Thyroid gland (tissue), 4 donors: ENCODE data around the gene MYBBP1A.

Experiments used
- CTCF ChIP-seq, 6 experiments: fragments of 200-600 bp in 3 of 6; fragments of 450-650 bp in 3 of 6; sonication (generic) in 3 of 6; IDR thresholded peaks; one replicate each; pipeline ENCODE4 v1.5.1; 2016 to 2019; ENCODE audit warnings: antibody characterized with exemption in 6 of 6, mild to moderate bottlenecking in 2 of 6, inconsistent platforms in 1 of 6, moderate library complexity in 1 of 6
- POLR2A ChIP-seq, 2 donors: fragments of 450-650 bp; IDR thresholded peaks; one replicate each; pipeline ENCODE4 v1.6.1; 2017; ENCODE audit warnings: antibody characterized with exemption in 2 of 2, mild to moderate bottlenecking in 2 of 2, moderate library complexity in 1 of 2

GRCh38 chr17:4520060-4520893, 34.9 kb downstream of the MYBBP1A start:
- no peak for TF ChIP-seq CTCF (IDR thresholded peaks at IDR 0.05)
- no peak for TF ChIP-seq POLR2A (IDR thresholded peaks at IDR 0.05)
